GM12864 (cell line): ENCODE measurements around the gene TXLNA.
A peak's percentile ranks its signal among the peaks of the same experiment; 100 is the strongest.

Source experiments
- DNase-seq: peaks from one replicate; pipeline ENCODE4 v3.0.0-alpha.2; 2011; ENCODE audit warnings: low read depth
- H3K4me3 ChIP-seq: 2 replicates; pipeline ENCODE4 v1.5.1; 2011; ENCODE audit warnings: mild to moderate bottlenecking, low read depth, low read length, control low read depth
- TF ChIP-seq, protein P1 (sequence below): IDR thresholded peaks from 2 replicates; pipeline ENCODE4 v1.5.1; 2011; ENCODE audit warnings: low read depth, mild to moderate bottlenecking, moderate library complexity, low read length, control low read depth, inconsistent platforms; ENCODE audit errors: missing control alignments

The TXLNA gene

GRCh38 chr1:32195972-32196823, 16.7 kb downstream of the TXLNA start:
- TF ChIP-seq, protein P1, sequence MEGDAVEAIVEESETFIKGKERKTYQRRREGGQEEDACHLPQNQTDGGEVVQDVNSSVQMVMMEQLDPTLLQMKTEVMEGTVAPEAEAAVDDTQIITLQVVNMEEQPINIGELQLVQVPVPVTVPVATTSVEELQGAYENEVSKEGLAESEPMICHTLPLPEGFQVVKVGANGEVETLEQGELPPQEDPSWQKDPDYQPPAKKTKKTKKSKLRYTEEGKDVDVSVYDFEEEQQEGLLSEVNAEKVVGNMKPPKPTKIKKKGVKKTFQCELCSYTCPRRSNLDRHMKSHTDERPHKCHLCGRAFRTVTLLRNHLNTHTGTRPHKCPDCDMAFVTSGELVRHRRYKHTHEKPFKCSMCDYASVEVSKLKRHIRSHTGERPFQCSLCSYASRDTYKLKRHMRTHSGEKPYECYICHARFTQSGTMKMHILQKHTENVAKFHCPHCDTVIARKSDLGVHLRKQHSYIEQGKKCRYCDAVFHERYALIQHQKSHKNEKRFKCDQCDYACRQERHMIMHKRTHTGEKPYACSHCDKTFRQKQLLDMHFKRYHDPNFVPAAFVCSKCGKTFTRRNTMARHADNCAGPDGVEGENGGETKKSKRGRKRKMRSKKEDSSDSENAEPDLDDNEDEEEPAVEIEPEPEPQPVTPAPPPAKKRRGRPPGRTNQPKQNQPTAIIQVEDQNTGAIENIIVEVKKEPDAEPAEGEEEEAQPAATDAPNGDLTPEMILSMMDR: no peak
- DNase-seq: no peak
- H3K4me3 ChIP-seq: no peak overlapping the region

GRCh38 chr1:32197074-32197473, 17.6 kb downstream of the TXLNA start:
- no peak overlapping the region for H3K4me3 ChIP-seq
- TF ChIP-seq, protein P1: no peak
- no peak for DNase-seq

DNA sequence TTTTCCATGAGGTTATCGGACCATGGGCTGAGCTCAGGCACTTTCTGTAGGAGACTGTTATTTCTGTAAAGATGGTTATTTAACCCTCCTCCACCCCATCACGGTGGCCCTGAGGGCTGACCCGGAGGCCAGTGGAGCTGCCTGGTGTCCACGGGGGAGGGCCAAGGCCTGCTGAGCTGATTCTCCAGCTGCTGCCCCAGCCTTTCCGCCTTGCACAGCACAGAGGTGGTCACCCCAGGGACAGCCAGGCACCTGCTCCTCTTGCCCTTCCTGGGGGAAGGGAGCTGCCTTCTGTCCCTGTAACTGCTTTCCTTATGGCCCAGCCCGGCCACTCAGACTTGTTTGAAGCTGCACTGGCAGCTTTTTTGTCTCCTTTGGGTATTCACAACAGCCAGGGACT, 18.4 kb downstream of the TXLNA start:
- TF ChIP-seq, protein P1: no peak
- no peak overlapping the region for H3K4me3 ChIP-seq
- no peak for DNase-seq

DNA sequence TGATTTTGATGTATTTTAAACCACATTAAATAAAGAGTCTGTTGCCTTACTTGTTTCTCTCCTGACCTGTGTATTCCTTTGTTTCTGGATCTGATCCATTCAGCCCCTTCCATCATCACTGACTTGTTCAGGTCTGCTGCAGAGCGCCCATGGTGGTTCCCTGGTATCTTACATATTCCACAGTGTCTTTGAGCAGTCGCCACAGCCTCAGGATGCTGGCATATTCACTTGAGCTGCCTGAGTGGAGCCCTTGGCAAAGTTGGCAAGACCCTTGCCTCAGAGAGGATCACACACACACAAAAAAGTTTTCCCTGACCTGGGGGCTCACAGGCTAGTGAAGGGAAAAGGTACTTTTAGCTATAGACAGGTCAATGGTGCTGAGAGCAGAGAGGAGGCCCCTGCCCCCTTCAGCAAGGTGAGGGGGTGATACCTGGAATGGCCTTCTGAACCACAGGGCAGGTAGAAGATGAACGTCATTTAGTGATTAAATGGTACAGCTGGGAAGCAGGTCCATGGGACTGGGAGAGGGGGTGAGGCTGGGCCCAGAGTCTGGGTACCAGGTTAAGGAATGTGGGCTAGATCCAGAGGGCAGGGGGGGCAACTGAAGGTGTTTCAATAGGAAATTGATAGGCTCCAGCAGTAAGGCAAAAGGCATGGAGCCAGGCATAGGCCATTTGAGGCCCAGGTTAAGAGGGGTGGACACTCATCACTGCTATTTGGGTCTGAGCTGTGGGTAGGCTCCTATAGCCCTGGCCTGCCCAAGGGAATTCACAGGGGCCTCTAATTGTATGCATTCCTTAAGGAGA, 19.0 kb downstream of the TXLNA start:
- H3K4me3 ChIP-seq: no peak overlapping the region
- TF ChIP-seq, protein P1: no peak
- DNase-seq: no peak

DNA sequence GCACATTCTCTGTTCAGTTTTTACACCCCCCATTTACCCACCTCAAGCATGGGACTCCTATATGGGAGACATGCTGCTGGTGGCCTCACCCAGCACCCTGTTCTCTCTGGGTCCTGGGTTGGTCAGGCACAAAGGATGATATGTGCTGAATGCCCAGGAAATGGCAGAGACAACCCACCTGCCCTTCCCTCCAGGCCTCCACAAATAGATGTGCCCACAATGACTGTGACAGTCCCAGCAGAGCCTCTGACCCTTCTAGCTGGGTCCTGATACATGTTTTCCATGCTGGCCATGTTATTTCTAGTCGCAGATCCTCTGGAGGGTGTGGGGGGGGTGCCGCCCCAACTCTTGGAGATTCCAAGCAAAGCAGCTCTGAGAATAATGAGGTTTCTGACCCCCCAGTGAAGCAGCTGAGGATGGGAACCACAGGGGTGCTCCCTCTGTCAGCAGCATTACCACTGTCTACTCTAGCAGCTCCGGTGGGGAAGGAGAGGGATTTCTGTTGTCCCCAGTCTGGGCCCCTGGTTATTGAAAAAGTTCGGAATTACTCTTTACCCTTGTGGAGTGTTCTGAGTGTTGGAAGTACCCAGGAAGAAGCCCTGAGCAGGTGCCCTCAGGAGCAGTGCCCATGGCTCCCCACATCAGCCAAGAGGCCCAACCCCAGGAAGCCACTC, 19.7 kb downstream of the TXLNA start:
- TF ChIP-seq, protein P1: no peak
- no peak overlapping the region for H3K4me3 ChIP-seq

GRCh38 chr1:32199717-32200072, 20.2 kb downstream of the TXLNA start:
- DNase-seq: no peak
- H3K4me3 ChIP-seq: peak overlapping the region; percentile 65; the same call in 1 of the 2 replicates

More for the DNA sequence above, 19.7 kb downstream of the TXLNA start:
- DNase-seq: no peak

More at GRCh38 chr1:32199717-32200072, 20.2 kb downstream of the TXLNA start:
- TF ChIP-seq, protein P1: no peak
